IMR-90 (cell line): ENCODE results near the gene CARTPT.

Source experiments
- BHLHE40 ChIP-seq: fragments of 150-350 bp; IDR thresholded peaks from 2 replicates; pipeline ENCODE4 v1.6.1; 2016; ENCODE audit warnings: mild to moderate bottlenecking, low read depth, low read length
- CEBPB ChIP-seq: IDR thresholded peaks from 2 replicates; pipeline ENCODE4 v1.6.1; 2012; ENCODE audit warnings: low read depth, low read length, improper control_type of control experiment
- CHD1 ChIP-seq: IDR thresholded peaks from 2 replicates; pipeline ENCODE4 v1.6.1; 2012; ENCODE audit warnings: low read depth, low read length, improper control_type of control experiment
- CTCF ChIP-seq: conservative IDR thresholded peaks from 2 replicates; pipeline ENCODE4 v1.5.1; 2012; ENCODE audit warnings: mild to moderate bottlenecking, low read depth, low read length, improper control_type of control experiment
- FOS ChIP-seq: fragments of 150-350 bp; IDR thresholded peaks from 2 replicates; pipeline ENCODE4 v1.6.1; 2016; ENCODE audit warnings: low read depth, low read length
- MAZ ChIP-seq: IDR thresholded peaks from 2 replicates; pipeline ENCODE4 v1.6.1; 2012; ENCODE audit warnings: low read depth, mild to moderate bottlenecking, low read length, improper control_type of control experiment, moderate library complexity, borderline replicate concordance
- NFE2L2 ChIP-seq: fragments of 150-350 bp; IDR thresholded peaks from 2 replicates; pipeline ENCODE4 v1.6.1; 2016; ENCODE audit warnings: low read depth, mild to moderate bottlenecking, low read length
- POLR2A ChIP-seq: IDR thresholded peaks from 2 replicates; pipeline ENCODE4 v1.6.1; 2012; ENCODE audit warnings: mild to moderate bottlenecking, low read depth, low read length
- RAD21 ChIP-seq: IDR thresholded peaks from 2 replicates; pipeline ENCODE4 v1.6.1; 2012; ENCODE audit warnings: low read length, improper control_type of control experiment
- RCOR1 ChIP-seq: IDR thresholded peaks from 2 replicates; pipeline ENCODE4 v1.6.1; 2012; ENCODE audit warnings: mild to moderate bottlenecking, low read length, improper control_type of control experiment; ENCODE audit not compliant: insufficient replicate concordance
- TF ChIP-seq, protein P1 (sequence below): fragments of 150-350 bp; IDR thresholded peaks from 2 replicates; pipeline ENCODE4 v1.6.1; 2017; ENCODE audit warnings: mild to moderate bottlenecking, antibody characterized with exemption, low read length, low read depth

DNA sequence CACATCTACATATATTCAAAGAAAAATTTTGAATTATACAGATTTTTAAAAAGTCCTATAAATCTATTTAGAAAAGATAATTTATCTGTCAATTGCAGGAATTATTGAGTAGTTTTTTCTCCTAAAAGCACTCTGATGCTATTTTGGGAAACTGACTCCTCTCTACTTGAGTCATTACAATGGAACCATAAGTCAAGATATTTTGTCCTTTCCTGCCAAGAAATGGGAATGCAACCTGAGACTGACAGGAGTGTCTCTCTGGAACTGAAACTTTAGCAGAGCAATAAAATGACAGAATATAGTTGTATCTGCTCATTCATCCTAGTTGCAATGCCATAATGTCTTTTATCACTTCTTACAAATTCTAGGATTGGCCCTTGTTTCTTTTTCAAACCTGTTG lies 48.6 kb downstream of the CARTPT start:
- TF ChIP-seq POLR2A, result no peak
- TF ChIP-seq FOS, result no peak
- TF ChIP-seq MAZ, result no peak
- TF ChIP-seq CTCF, result no peak
- TF ChIP-seq RAD21, result no peak
- TF ChIP-seq CEBPB, result no peak
- no peak for TF ChIP-seq CHD1
- TF ChIP-seq, protein P1, sequence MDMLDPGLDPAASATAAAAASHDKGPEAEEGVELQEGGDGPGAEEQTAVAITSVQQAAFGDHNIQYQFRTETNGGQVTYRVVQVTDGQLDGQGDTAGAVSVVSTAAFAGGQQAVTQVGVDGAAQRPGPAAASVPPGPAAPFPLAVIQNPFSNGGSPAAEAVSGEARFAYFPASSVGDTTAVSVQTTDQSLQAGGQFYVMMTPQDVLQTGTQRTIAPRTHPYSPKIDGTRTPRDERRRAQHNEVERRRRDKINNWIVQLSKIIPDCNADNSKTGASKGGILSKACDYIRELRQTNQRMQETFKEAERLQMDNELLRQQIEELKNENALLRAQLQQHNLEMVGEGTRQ, result no peak
- no peak for TF ChIP-seq BHLHE40
- TF ChIP-seq RCOR1, result no peak
- no peak for TF ChIP-seq NFE2L2
